GM19438 (cell line): ENCODE measurements around the gene PLEKHN1.

Experiments
- ATAC-seq: cut with Tn5 transposase; IDR thresholded peaks from one replicate; pipeline ENCODE4 v1.9.1; 2021; ENCODE audit warnings: low read depth; ENCODE audit not compliant: unreplicated experiment

Gene PLEKHN1

DNA sequence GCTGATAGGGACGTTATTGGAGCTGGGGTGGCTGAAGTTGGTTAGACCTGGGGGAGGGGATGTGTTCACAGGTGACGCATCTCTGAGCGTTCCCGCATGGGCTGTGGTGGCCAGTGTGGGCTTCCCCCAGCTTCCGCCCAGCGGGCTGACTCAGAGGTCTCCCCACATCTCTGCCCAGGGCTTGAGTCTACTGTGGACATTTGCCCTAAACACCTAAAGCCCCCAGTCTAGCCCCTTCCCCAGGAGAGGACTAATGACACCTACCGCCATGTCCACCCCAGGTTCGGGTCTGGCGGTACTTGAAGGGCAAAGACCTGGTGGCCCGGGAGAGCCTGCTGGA is 55.6 kb downstream of the PLEKHN1 start:
- ATAC-seq = no peak

DNA sequence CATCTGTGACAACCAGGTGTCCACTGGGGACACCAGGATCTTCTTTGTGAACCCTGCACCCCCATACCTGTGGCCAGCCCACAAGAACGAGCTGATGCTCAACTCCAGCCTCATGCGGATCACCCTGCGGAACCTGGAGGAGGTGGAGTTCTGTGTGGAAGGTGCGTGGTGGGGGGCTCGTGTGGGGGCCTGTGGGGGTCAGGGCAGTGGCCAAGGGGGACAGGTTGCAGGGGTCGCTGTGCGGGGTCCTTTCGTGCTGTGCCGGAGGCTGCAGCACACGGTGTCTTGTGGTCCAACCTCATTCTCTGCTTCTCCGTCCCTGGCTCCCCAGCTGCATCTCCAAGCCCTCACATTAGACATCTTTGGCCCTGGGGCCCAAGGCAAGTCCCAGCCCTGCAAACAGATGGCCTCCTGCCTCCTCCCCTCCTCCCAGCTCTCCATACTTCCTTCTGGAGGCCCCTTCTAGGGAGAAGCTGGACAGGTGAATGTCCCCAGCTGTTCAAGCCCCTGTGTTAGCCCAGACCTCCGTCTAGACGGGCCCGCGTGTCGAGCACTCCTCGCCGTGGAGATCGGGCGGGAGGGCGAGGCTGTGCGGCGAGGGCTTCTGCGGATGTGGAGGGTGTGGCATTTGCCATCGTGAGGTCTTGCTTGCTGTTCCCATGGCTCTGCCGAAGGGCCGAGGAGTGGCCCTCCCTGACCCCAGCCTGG is 56.2 kb downstream of the PLEKHN1 start:
- no peak for ATAC-seq

- no peak for ATAC-seq
Observed at GRCh38 chr1:1023700-1024099, 57.4 kb downstream of the PLEKHN1 start.

DNA sequence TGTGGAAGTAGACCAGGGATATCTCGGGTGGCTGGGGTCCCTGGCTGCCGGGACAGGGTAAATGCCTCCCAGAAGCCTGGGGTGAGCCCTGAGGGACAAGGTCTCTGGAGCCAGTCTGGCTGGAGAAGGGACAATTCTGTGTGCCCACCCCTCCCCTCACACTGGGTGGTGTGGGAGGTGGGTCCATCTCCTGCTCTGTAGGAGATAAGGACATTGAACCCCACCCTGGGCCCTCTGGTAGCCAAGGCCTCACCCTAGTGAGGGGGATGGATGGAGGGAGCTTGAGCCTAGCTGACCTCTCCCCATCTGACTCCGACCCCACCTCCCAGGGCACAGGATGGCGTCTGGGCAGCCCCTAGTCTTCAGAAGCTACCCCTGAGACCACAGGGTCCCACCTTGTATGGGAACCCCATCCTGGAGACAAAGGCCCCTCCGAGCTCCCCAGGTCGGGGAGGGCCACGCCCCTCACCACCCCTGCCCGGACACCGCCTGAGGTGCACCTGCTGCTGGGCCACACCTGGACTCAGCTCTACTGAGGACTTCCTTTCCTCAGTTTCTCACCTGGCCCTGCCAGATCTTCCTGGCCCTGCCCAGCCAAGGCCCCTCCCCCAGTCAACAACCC is 58.0 kb downstream of the PLEKHN1 start:
- no peak for ATAC-seq

DNA sequence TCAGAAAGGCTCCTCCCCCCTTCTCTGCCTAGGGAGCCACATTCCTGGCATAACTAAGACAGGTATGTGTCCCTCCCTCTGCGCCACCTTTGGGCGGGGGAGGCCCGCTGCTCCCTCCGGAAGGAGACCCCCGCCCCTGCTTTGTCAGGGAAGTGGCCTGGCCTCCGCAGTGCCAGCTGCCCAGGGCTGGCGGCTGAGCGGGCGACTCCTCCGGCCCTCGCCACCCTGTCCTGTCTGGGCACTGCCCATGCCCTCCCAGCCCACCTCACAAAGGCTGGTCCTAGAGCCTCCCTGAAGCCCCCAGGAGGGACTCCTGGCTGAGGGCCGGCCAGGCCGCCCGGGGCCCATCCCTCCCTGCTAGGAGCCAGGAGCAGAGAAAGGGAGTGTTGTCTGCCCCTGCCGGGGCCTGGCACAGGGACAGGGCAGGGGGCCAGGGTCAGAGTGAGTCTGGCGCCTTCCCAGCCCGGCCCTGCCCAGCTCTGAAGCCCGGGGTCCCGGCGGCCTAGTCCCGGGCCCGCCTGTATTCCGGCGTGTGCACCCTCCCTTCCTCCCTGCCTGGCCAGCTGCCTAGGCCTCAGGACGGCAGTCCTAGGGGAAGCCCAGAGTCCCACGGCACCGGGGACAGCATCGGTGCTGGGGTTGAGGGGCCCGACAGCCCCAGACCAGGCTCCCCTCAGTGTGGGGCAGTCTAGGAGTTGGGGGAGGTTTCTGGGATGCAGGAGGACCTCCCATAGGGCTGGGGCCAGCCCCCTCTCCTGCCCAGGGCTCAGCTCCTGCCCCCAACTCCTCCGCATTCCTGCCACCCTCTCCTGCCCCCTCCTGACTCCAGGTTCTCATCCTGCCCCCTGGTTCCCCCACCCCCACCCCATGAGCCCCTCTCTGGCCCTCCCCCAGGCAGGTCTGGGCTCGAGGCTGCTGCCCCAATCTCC is 58.8 kb downstream of the PLEKHN1 start:
- no peak for ATAC-seq
